GM19328 (cell line): Measurements from ENCODE around the gene DLL3.

Source experiments
- ATAC-seq: cut with Tn5 transposase; IDR thresholded peaks from one replicate; pipeline ENCODE4 v1.9.1; 2021; ENCODE audit warnings: mild to moderate bottlenecking, moderate library complexity; ENCODE audit not compliant: unreplicated experiment

DLL3 gene

GRCh38 chr19:39550197-39550596 is 51.5 kb downstream of the DLL3 start:
- no peak for ATAC-seq

DNA sequence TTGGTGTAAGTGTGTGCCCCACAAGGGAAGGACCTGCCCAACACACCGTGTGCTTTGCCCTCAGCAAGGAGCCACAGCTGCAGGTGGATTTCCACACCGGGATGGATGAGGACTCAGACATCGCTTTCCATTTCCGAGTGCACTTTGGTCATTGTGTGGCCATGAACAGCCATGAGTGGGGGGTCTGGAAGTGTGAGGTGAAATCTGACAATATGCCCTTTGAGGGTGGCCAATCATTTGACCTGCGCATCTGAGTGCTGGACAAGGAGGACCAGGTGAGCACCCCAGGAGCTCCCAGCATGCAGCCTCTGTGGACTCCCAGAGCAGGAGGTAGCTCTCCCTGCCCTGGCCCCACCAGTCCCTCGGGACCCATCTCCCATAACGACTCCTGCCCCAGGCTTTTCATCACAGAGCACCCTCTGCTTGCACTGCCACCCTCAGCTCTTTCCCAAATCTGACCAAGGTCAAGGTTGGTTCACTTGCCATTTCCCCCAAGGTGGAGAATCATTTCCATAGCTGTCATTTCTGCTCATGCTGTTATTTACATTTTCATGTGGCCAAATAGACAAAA is 54.4 kb downstream of the DLL3 start:
- no peak for ATAC-seq

DNA sequence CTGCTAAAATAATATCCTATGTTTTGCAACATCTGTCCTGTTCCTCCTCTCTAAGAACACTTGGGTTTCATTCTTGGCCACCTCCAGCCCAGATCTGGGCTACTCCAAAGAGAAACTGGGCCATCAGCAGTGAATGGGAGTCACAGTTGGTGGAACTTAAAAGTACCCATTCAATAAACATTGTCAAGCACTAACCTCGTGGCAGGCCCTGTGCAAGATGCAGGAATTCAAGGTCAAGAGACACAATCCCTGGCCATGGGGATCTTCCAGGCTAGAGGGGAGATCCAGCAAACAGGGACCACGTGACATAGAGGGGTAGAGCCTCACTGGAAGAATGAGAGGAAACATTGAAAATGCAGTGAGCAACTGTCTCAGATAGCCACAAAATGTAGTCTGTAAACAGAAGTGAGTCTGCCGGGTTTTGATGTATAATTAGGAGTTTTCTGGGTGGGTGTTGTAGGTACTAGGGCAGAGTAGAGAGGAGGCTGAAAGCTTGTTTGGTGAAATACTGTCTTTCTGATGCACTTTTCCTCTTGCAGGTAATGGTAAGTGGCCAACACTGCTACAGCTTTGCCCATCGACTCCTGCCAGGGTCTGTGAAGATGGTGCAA is 56.1 kb downstream of the DLL3 start:
- no peak for ATAC-seq

- no peak for ATAC-seq
These were observed 57.1 kb downstream of the DLL3 start for GRCh38 chr19:39555883-39556282.
